ENCODE measurements around the gene TLK1.

Gene TLK1

DNA sequence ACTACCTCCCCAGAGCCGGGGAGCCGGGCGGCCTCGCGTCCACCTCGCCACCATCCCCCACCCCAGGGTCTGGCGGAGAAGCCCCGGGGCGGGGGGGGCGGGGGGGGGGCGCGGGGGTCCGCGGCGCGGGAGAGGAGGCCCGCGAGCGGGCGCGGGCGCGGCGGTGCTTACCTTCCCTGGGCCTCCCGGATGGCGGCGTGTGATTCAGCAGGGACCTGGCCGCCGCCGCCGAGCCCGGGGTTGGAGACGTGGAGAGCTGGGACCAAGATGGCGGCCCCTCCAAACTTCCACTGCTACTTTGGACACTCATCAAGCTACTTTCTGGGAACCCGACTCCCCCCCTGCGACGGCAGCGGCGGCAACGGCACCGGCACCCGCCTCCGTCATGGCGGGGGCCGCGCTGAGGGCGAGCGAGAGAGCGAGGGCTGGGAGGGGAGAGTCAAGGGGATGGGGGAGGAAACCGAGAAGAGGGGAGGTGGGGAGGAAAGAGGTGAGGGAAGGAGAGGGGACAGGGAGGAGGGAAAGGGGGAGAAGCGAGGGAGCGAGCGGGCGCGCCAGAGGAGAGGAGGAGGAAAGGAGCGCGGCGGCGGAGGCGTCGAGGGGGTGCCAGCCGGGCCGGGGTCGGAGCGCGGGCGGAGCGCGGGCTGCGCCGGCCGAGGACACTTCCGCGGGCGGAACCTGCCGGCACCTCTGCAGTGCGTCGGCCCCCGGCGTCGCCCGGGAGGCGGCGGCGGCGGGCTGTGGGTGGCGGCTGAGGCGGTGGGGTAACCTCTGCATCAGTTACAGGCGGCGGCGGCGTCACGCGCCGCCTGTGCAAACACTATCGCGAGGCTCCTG is at the start of gene TLK1:
Gene TLK1 (minus strand): TSS at position 775 of the 837 bp plus-strand sequence. CDS start 465 bp downstream, at position 310.
- in situ Hi-C loops (cut with MboI; ENCODE audit: low sequenced_read_pairs), result no loop called here

DNA sequence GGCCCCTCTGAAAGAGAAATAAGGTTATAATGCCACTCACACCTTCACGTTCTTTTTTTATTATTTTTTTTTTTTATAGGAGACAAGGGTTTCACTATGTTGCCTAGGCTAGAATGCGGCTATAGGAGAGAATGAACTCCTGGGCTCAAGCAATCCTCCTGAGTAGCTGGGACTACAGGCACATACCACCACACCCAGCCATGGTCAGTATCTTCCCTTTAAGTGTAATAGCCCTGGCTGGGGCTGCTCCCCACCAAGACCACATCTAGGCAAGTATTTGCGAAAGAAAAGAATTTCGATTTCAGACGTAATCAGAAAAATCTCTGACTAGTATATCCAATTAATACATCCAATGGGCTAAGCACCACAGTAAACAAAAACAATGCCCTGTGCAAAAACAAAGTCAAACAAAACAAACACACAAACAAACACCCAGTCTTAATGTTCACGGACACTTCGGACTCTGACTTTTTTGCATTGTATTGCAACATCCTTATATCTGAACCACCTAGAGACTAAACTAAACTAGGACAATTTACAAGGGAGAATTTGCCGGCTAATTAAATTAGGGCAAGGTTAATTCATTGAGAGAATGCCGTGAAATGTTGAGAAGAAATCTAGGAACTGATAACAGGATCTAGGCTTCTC is 49.6 kb upstream of the TLK1 start:
- in situ Hi-C loops (cut with MboI; ENCODE audit: low sequenced_read_pairs), result no loop called here

DNA sequence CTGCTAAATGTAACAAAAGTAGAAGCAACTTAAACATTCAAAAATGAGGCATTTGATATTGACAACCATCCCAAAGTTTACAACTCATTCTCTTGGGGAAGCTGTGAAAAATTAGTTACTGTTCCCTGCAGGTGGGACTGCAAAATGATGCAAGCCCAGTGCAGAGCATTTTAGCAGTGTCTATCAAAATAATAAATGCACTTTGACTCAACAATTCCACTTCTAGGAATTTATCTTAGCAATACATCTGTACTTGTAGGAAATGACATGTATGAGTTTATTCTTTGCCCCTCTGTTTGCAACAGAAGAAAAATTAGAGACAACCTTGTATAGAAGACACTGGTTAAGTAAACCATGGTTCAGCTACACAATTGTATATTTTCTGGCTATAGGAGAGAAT is 48.0 kb upstream of the TLK1 start:
- in situ Hi-C loops (cut with MboI; ENCODE audit: low sequenced_read_pairs), result no loop called here

DNA sequence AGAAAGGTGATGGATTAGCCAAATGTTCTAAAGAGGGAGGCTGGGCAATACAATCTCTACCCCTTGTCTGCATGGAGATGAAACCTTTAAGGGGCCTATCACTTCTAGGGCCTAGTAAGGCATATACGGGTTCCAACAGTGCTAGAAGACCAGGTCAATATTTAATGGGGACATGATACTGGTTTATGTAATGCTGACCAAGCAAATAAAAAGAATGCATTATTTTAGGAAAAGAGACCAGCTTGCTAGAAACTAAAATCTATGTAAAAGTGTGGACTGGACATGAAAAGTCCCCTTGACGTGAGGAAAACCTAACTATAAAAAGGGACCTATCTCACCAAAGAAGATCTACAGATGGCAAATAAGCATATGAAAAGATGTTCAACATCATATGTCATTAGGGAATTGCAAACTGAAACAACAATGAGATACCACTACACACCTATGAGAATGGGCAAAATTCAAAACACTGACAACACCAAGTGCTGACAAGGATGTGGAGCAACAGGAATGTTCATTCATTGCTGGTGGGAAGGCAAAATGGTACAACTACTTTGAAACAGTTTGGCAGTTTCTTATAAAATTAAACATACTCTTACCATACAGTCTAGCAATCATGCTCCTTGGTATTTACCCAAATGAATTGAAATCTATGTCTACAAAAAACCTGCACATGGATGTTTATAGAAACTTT is 45.9 kb upstream of the TLK1 start:
- in situ Hi-C loops (cut with MboI; ENCODE audit: low sequenced_read_pairs), result no loop called here

DNA sequence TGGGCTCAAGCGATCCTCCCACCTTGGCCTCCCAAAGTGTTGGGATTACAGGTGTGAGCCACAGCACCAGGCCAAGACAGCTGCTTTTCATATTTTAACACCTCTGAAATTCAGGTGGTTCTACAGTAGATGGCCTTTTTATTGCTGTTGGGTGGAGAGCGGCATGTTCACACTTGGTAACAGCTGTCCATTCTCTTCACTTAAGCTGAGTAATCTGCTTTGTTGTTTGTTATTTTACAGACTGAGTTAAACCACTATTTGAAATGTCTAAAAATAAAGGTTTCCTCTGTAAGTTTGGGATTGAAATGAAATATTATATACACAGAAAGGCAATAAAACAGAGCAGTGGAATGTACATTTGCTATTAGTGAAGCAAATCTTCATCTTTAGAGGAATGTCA is 44.9 kb upstream of the TLK1 start:
- in situ Hi-C loops (cut with MboI; ENCODE audit: low sequenced_read_pairs), result no loop called here

DNA sequence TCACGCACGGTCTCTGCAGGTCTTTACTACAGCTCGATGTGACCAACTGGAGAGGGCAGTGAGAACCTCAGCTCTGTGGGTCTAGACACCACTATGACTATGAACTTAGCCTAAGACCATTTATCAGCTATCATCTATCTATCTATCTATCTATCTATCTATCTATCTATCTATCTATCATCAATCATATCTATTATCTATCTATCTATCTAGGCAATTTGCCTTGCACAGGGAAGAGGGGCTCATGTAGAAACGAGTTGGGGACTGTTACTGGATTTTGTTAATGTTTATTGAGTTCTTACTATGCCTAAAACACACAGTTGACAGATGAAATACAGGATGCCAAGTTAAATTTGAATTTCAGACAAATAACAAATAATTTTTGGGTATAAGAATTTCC is 41.1 kb upstream of the TLK1 start:
- in situ Hi-C loops (cut with MboI; ENCODE audit: low sequenced_read_pairs), result no loop called here

DNA sequence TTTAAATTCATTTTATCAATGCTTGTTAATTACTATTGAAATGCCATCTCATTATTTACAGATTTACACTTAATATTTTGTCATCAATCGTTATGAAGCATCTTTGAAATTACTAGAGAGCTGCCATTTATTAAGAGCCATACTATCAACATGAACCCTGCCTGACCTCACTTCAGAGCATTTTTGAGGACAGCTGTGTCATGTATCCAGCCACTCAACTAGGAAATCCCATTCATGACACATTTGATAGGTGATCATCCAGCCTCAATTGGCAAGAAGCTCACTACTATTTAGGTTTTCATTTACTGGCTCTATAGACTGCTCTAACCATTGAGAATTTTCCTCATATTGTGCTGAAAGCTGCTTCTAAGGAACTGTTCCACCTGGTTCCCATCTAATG is 40.6 kb upstream of the TLK1 start:
- in situ Hi-C loops (cut with MboI; ENCODE audit: low sequenced_read_pairs), result no loop called here

DNA sequence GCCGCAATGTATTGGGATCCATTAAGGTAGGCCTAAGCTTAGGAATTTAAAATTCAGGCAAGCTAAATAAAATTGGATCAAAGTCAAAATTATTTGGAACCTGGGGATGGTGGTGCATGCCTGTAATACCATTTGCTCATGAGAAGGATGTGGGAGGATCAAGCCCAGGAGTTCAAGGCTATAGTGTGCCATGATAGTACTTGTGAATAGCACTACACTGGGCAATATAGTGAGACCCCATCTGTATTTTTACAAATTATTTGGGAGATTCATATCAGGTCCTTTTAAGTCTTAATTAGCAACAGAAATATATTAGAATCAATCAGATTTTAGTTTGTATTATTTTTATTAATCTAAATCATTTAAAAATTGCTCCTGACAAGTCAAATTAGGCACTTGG is 39.8 kb upstream of the TLK1 start:
- in situ Hi-C loops (cut with MboI; ENCODE audit: low sequenced_read_pairs), result no loop called here

DNA sequence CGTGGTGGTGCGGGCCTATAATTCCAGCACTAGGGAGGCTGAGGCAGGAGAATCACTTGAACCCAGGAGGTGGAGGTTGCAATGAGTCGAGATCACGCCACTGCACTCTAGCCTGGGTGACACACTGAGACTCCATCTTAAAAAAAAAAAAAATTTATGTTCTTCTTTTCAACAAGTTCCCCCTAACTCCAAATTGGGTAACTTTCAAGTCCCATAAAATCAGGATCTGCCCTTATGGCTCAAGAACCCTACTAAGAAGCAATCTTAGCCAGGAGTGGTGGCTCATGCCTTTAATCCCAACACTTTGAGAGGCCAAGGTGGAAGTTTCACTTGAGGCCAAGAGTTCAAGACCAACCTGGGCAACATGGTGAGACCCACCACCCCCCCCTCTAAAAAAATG is 30.3 kb upstream of the TLK1 start:
- in situ Hi-C loops (cut with MboI; ENCODE audit: low sequenced_read_pairs), result no loop called here

DNA sequence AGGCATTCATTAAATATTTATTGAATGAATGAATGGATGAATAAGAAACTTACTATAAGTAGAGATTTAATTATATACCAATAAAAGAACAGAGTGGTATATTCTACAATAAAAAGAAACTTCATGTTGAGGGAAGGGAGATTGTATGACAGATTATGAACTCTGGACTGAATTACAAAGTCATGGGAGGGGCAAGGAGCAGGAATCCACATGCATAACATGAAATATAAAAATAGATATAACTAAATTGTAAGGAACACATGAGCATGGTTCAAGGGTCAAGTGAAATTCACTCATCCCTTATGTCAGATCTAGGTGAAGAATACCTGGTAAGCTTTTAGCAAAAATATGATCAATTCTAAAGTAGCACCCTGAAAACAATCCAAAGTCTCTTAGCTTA is 27.1 kb upstream of the TLK1 start:
- in situ Hi-C loops (cut with MboI; ENCODE audit: low sequenced_read_pairs), result no loop called here

DNA sequence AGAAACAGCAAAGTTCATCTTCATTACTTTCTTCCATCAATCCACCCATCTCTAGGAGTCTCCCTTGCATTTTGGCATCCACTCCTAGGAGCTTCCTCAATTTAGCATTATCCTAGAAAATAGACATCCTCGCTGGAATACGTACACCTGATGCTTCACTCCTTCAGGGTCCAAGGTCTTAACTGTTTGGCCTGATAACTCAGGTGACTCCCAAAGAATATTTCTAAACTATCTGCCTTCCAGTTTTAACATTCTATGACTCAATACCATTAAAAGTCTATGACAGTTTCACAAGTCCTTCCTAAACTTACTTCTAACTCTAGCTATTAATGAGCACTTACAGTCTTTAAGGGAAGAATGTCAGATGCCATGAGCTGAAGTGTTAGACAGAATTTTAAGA is 26.5 kb upstream of the TLK1 start:
- in situ Hi-C loops (cut with MboI; ENCODE audit: low sequenced_read_pairs), result no loop called here

DNA sequence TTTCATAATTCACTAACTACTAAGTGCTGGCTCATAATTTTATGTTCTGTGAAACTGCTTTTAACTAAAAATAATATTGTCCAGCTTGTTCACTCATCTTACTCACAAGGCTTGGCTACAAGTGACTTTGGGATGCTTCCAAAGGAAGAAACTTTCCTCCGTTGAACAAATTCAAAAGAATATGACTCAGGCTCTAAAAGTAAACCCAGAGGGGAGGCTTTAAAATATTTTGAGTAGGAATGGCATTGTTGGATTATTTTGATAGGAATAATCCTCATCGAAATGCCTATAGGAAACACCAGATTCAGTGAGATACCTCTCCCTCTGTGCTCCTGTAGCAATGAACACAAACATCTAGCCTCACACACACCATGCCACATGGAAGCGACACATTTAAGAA is 25.2 kb upstream of the TLK1 start:
- in situ Hi-C loops (cut with MboI; ENCODE audit: low sequenced_read_pairs), result no loop called here

DNA sequence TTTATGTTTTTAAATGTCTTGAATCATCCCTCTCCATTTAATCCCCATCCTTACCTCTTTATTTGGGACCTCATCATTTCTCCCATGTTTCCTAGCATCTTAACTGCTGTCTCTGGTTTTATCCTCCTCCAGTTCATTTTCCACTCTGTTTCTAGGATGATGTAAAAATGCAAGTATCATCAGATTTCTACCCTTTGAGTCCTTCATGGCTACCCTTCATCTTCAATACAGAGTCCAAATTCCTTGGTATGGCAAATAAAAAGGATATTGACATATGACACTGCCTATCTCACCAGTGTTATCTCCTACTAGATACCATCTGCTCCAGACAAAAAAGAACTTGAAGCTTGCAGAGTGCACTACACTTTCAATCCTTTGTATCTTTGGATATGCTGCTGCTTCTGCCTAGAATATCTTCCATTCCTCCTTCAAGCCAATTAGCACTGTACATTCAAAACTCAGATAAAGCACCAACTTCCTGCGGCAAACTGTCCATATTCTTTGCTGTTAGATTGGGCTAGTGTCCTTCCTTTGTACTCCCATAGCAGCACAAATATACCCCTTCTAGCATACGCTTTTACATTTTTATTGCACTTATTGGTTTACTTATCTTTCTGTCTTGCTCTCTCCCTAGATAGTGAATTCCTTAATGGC is 24.6 kb upstream of the TLK1 start:
- in situ Hi-C loops (cut with MboI; ENCODE audit: low sequenced_read_pairs), result no loop called here

DNA sequence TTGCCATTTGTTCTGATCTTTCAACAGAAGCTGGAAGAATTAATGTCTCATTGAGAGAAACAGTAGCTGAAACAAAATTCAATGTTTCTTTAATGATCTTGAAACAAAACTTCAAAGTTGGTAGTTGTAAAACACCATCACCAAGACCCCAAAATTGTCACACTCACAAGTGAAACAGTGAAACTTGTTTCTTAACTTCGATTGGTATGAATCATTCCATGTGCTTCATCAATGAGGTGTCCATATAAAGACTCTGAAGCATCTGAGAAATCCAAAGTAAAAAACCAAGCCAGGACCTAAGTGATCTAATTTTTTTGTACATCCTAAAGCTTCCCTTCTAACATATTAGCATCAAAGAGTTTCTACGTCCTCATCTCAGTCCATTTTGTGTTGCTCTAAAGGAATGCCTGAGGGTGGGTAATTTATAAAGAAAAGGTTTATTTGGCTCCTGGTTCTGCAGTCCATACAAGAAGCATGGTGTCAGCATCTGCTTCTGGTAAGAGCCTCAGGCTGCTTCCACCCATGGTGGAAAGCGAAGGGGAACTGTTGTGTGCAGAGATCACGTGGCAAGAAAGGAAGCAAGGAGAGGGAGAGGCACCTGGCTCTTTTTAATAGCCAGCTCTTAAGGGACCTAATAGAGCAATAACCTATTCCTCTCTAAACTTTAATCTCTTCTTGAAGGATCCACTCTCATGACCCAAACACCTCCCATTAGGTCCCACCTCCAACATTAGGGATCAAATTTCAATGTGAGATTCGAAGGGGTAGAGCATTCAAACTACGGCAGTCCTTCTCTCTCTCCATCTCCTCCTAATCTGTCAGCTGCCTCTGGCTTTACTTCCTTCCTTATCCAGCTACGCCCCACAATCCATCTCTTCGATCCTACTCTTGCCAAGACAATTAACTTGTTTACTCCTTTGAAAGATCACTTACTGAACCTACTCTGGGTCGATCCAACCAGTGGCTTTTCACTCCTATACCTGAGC is 20.7 kb upstream of the TLK1 start:
- in situ Hi-C loops (cut with MboI; ENCODE audit: low sequenced_read_pairs), result no loop called here

DNA sequence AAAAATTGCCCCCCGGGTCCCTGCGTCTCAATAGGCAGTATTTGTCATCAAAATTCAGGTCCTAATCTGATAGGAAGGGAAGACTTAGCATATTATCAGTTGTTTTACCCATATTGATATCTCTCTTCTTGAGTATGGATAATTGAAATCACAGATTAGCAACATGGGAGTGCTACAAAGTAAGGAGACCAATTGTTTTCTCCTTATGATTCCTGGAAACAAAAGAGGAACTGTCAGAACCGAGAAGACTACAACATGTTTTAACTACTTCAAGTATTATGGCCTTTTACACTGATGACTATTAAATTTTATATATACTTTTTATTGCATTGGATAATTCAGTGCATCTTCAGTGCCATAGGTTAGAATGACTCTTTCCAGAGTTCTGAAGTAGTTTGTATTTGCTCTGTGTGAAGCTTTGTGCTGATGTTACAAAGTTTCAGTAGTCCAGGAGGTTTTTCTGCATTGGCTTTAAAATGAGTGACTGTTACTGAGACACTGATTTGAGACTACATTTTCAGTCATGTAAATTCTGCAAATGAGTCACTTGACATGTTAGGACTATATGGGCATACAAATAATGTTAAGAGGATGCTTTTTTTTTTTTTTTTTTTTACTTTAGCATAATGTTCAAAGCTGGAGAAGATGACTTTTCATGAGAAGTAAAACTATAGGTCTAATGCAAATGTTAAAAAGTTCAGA is 19.7 kb upstream of the TLK1 start:
- in situ Hi-C loops (cut with MboI; ENCODE audit: low sequenced_read_pairs), result no loop called here

DNA sequence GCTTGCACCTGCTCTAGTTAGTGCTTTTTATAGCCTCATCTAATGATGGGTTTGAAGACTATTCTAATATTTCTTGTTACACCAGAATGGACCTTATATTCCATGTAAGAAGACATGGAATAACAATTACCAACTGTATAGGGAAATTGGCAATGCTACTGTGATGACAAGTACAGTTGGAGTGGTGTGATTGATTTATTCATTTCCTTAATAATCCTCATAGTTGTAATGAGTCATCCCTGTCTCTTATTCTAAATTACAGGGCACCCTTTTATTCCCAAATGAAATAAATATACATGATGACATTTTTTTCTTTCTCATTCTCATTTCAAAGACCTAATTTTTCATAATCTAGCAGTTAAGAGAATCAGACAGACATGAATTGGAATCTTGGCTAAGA is 18.3 kb upstream of the TLK1 start:
- in situ Hi-C loops (cut with MboI; ENCODE audit: low sequenced_read_pairs), result no loop called here

DNA sequence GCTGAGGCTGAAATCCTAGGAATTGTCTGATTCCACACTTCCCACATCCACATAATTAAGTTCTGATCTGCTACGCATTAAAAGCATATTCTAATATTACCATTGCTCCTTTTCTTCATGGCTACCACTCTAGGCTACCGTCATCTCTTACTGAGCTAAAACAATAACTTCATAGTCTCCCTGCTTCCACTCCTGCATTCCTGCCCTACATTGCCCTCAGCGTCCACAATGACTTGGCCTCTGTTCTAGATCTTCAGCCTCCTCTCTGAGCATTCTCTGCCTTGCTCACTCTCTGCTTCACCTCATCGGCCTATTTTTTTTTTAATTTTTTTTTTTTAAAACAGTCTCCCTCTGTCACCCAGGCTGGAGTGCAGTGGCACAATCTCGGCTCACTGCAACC is 15.8 kb upstream of the TLK1 start:
- in situ Hi-C loops (cut with MboI; ENCODE audit: low sequenced_read_pairs), result no loop called here

DNA sequence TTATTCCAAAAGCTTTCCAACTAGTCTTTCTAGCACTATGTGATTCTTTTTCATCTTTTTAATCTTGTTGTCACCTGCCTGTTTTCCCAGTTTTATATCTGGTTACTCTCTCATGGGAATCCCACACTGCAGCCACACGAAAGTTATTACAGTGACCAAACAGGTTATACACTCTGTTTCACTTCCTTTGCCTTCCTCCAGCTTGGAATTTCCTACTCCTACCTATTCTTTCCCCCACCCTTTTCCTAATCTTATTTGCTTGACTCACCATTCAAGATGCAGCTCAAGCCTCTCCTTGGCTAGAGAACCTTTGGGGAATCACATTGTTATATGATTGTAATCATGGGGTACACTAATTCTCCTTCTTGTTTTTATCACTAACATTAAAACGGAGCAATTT is 13.4 kb upstream of the TLK1 start:
- in situ Hi-C loops (cut with MboI; ENCODE audit: low sequenced_read_pairs), result no loop called here

DNA sequence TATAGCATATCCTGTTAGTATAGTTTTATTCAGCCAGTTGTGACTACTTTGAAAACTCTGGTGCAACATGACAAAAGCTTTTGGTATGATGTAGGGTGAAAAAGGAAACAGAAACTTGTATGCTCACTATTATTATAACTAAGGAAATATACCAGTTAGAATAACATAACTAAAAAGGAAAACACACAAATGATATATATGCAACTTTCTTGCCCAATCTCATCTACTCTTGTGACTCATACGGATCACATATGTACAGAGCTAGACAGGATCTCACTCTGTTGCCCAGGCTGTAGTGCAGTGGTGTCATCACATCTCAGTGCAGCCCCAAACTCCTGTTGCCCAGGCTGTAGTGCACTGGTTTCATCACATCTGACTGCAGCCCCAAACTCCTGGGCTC is 12.4 kb upstream of the TLK1 start:
- in situ Hi-C loops (cut with MboI; ENCODE audit: low sequenced_read_pairs), result no loop called here

DNA sequence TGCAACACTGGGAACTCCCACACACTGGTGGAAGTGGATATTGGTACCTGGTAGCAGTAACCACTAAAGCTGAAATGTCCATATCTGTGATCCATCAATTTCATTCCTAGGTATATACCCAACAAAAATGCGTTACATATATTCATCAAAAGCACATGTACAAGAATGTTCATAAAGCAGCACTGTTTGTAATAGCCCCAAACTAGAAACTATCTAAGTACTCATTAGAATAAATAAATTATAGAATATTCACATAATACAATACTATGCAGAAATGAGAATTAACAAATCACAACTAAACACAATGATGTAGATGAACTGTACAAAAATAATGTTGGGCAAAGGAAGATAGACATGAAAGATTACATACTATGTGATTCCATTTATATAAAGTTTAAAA is 11.1 kb upstream of the TLK1 start:
- in situ Hi-C loops (cut with MboI; ENCODE audit: low sequenced_read_pairs), result no loop called here
